Adrenal gland (tissue), 5 donors: ENCODE measurements around the gene SOBP.

Experiments used
- CTCF ChIP-seq, 6 experiments: fragments of 450-650 bp in 4 of 6; fragments of 200-600 bp in 2 of 6; sonication (generic) in 1 of 6; IDR thresholded peaks; 1 replicate in 5 of 6; 2 replicates in 1 of 6; pipeline versions ENCODE4 v1.5.1 to v1.8.0; 2016 to 2021; ENCODE audit warnings: antibody characterized with exemption in 6 of 6, mild to moderate bottlenecking in 2 of 6, moderate library complexity in 1 of 6
- POLR2A ChIP-seq, 2 donors: fragments of 450-650 bp; IDR thresholded peaks; one replicate each; pipeline ENCODE4 v1.6.1; 2017; ENCODE audit warnings: antibody characterized with exemption in 2 of 2, mild to moderate bottlenecking in 2 of 2, moderate library complexity in 1 of 2
- donor health status: DM: no; HTN: no; CAD: no.

DNA sequence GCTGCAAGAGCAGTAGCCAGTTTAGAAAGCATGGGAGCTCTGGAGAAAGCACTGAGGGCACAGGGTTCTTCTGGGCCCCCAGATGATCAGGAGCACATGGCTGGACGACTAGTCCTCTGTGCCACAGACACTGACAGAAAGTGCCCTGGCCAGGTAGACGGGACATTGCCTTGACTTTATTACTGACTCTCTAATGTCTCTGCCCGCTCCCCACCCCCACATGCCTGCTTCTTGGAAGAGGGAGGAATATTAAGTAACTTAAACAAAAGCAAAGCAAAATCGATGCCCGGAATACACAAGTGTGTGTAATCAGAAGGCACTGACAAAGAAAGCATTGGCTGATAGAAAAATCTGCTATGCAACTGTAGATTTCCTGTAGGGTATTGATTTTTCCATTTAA is 99.3 kb downstream of the SOBP start:
- no peak for TF ChIP-seq CTCF (IDR thresholded peaks at IDR 0.05)
- TF ChIP-seq POLR2A (IDR thresholded peaks at IDR 0.05), result no peak
